GM06990 (cell line): Measurements from ENCODE around the gene CSMD2.

ENCODE experiments used
- DNase-seq: peaks from one replicate; pipeline ENCODE4 v3.0.0-alpha.2; 2011; ENCODE audit not compliant: insufficient read length; ENCODE audit errors: extremely low read depth
- H3K27me3 ChIP-seq: replicated peaks from 2 replicates; pipeline ENCODE4 v1.6.0; 2011; ENCODE audit warnings: low read length; ENCODE audit not compliant: control insufficient read depth, insufficient read depth
- H3K36me3 ChIP-seq: 2 replicates; pipeline ENCODE4 v1.5.1; 2011; ENCODE audit warnings: low read length; ENCODE audit not compliant: control insufficient read depth, insufficient read depth
- H3K4me3 ChIP-seq: replicated peaks from 2 replicates; pipeline ENCODE4 v1.5.1; 2011; ENCODE audit warnings: low read depth, mild to moderate bottlenecking, control low read depth, low read length
- TF ChIP-seq, protein P1 (sequence below): IDR thresholded peaks from 2 replicates; pipeline ENCODE4 v1.5.1; 2011; ENCODE audit warnings: low read length, control low read depth, mild to moderate bottlenecking, inconsistent platforms; ENCODE audit not compliant: insufficient read depth, poor library complexity, severe bottlenecking

The CSMD2 gene

GRCh38 chr1:33825506-33825905 lies 339.5 kb downstream of the CSMD2 start:
- Histone ChIP-seq H3K36me3 (no peaks in the 10 kb centered on the region), H3K4me3 (no peak overlapping the region), H3K27me3 (no peaks in the 10 kb centered on the region; the same call in 1 of the 2 replicates)
- TF ChIP-seq, protein P1, sequence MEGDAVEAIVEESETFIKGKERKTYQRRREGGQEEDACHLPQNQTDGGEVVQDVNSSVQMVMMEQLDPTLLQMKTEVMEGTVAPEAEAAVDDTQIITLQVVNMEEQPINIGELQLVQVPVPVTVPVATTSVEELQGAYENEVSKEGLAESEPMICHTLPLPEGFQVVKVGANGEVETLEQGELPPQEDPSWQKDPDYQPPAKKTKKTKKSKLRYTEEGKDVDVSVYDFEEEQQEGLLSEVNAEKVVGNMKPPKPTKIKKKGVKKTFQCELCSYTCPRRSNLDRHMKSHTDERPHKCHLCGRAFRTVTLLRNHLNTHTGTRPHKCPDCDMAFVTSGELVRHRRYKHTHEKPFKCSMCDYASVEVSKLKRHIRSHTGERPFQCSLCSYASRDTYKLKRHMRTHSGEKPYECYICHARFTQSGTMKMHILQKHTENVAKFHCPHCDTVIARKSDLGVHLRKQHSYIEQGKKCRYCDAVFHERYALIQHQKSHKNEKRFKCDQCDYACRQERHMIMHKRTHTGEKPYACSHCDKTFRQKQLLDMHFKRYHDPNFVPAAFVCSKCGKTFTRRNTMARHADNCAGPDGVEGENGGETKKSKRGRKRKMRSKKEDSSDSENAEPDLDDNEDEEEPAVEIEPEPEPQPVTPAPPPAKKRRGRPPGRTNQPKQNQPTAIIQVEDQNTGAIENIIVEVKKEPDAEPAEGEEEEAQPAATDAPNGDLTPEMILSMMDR, result no peak
- DNase-seq, result no peak

DNA sequence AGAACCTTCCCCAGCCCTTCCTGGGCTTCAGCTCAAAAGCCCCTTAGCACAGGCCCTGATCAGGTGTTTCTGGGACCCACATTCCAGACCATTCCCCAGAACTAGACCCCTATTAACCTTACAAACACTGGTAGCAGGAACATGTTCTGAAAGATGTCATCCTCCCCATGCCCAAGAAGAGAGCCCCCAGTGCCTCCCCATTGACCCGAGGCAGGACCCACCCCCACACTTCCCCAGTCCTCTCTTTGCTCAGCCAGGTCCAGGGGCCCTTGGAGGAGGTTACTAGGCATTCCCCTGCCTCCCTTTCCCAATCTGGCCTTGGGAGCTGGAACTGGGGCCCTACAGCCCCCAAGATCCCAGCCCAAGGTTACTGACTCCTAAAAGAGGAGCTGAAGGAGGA lies 340.1 kb downstream of the CSMD2 start:
- no peak for DNase-seq
- Histone ChIP-seq H3K27me3 (no peaks in the 10 kb centered on the region; the same call in 1 of the 2 replicates), H3K36me3 (no peaks in the 10 kb centered on the region), H3K4me3 (no peak overlapping the region)
- TF ChIP-seq, protein P1, result no peak

DNA sequence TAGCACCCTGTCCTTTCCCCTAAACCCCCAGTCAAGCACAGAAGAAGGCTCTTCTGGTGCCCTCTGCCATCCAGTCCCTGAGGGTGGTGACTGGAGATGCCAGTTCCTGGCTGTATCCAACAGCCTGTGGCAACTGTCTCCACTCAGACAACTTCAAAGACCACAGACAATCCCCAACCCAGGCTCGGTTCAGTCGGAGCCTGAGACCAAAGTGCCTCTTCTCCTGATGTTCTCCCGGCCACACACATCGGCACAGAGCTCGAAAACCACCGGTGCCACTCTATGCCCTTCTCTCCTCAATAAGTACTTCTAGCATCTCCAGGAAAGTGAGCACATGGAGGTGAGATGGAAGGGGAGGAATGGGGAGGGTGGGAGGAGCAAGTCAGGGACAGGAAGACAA lies 340.7 kb downstream of the CSMD2 start:
- Histone ChIP-seq H3K36me3 (no peaks in the 10 kb centered on the region), H3K4me3 (no peak overlapping the region), H3K27me3 (no peaks in the 10 kb centered on the region; the same call in 1 of the 2 replicates)
- TF ChIP-seq, protein P1, result no peak
- DNase-seq, result no peak

GRCh38 chr1:33823830-33824229 lies 341.2 kb downstream of the CSMD2 start:
- DNase-seq, result no peak
- TF ChIP-seq, protein P1, result no peak

GRCh38 chr1:33823401-33823800 lies 341.6 kb downstream of the CSMD2 start:
- Histone ChIP-seq H3K4me3 (no peak overlapping the region), H3K27me3 (no peaks in the 10 kb centered on the region; the same call in 1 of the 2 replicates), H3K36me3 (no peaks in the 10 kb centered on the region)
- TF ChIP-seq, protein P1, result no peak
- DNase-seq, result no peak

More at GRCh38 chr1:33823830-33824229, 341.2 kb downstream of the CSMD2 start:
- Histone ChIP-seq H3K36me3 (no peaks in the 10 kb centered on the region), H3K4me3 (no peak overlapping the region), H3K27me3 (no peaks in the 10 kb centered on the region; the same call in 1 of the 2 replicates)

DNA sequence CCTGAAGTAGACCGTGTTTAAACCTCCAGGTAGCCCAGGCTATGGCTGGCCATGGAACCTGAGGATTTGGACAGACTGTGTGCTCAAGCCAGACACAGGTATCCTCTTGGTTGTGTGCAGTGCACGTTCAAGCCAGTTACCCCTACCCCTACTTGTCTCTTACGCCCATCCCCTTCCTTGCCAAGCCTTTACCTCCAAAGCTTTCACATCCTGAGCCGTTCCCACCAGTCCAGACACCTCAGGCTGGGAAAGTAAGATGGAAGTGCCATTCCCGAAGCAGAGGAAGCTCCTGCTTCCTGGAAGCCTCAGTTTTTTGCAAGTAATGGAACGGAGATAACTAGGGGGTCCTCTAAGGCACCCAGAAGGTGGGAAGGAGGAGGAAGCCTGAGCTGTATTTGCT lies 342.6 kb downstream of the CSMD2 start:
- Histone ChIP-seq H3K27me3 (no peaks in the 10 kb centered on the region; the same call in 1 of the 2 replicates), H3K36me3 (no peaks in the 10 kb centered on the region), H3K4me3 (no peak overlapping the region)
- no peak for DNase-seq
- TF ChIP-seq, protein P1, result no peak
